ENCODE results near the gene MRTFA. TPM values are rescaled to one million over a fixed set of nuclear protein-coding genes. Genes with fewer than 3 reads are reported as not detected.
A peak's percentile ranks its signal among the peaks of the same experiment; 100 is the strongest.

Gene MRTFA
- total RNA-seq, 1 donor from 2014 or later: 99.3 TPM

DNA sequence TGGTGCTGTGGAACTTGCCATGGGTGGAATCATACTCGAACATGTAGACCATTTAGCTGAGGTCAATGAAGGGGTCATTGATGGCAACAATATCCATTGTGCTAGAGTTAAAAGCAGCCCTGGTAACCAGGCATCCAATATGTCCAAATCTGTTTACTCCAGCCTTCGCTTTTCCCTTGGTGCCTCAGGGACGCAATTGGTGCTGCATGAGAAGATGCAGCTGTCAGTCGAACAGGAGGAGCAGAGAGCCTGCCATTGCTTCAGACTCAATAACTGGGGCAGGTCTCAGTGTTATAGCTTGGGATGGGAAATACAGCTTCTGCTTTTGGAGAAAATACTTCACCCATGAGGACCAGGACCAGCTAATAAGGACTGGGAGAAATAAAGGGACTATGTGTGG lies 37.8 kb upstream of the MRTFA start:
- DNase-seq (ENCODE audit: low spot score in 2 of 2): no peak
- H3K9me3 ChIP-seq: no peaks in the 10 kb centered on the region
- intact Hi-C loops (cut with DNase I): no loop called here
- no peaks in the 10 kb centered on the region for H3K27me3 ChIP-seq
- TF ChIP-seq CTCF (IDR thresholded peaks at IDR 0.05): no peak
- H3K4me3 ChIP-seq: no peak overlapping the region
- no peaks in the 10 kb centered on the region for H3K36me3 ChIP-seq
- H3K4me1 ChIP-seq: peaks cover 0 to 6% of the 10 kb centered on the region in 2 donors
- H3K27ac ChIP-seq: no peak overlapping the region

DNA sequence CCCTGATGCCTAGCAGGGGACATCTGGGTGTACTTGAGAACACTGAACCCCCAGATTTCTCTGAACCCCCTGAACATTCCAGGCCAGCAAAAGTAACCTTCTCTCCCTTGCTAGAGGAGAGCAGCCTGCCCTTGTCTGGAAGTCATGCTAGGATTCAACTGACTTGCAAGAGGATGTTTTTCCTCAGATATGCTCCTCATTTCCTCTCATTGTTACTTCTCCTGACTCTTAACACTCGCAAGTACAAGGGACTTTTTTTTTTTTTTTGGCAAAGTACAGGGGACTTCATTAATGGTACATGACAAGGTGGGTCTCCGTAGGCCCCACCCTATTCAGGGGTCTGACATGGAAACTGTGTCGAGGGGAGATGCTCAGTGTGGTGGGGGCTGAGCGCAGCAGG lies 36.5 kb upstream of the MRTFA start:
- Histone ChIP-seq H3K36me3 (no peaks in the 10 kb centered on the region), H3K27me3 (no peaks in the 10 kb centered on the region), H3K9me3 (no peaks in the 10 kb centered on the region), H3K4me1 (no peaks in the 10 kb centered on the region), H3K27ac (no peak overlapping the region), H3K4me3 (no peak overlapping the region)
- no peak for TF ChIP-seq CTCF (IDR thresholded peaks at IDR 0.05)
- DNase-seq (ENCODE audit: low spot score in 2 of 2): no peak
- intact Hi-C loops (cut with DNase I): no loop called here

DNA sequence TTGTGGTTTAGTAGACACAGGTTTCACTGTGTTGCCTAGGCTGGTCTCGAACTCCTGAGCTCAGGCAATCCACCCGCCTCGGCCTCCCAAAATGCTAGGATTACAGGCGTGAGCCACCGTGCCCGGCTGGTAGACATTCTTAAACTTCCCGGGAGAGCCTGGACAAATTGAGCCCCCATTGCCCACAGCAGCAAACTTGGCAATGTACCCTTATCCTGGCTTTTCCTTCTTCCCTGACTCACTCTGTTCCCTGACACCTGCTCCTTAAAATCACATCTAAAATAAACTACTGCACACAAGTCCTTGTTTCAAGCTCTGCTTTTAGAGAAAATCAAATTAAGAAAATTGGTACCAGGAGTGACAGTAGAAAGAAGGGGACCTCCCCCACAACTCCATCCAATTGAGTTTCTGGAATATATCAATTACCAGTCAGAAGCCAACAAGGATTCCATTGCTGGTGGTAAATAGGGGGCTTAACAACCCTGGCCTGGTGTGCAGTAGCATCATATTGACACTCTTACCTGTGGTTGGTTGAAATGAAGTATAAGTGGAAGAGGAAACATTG lies 35.4 kb upstream of the MRTFA start:
- H3K36me3 ChIP-seq: no peaks in the 10 kb centered on the region
- no peak overlapping the region for H3K27ac ChIP-seq
- no peaks in the 10 kb centered on the region for H3K9me3 ChIP-seq
- H3K4me3 ChIP-seq: no peak overlapping the region
- TF ChIP-seq CTCF (IDR thresholded peaks at IDR 0.05): no peak
- intact Hi-C loops (cut with DNase I): no loop called here
- no peaks in the 10 kb centered on the region for H3K4me1 ChIP-seq
- H3K27me3 ChIP-seq: no peaks in the 10 kb centered on the region
- no peak for DNase-seq (ENCODE audit: low spot score in 2 of 2)

DNA sequence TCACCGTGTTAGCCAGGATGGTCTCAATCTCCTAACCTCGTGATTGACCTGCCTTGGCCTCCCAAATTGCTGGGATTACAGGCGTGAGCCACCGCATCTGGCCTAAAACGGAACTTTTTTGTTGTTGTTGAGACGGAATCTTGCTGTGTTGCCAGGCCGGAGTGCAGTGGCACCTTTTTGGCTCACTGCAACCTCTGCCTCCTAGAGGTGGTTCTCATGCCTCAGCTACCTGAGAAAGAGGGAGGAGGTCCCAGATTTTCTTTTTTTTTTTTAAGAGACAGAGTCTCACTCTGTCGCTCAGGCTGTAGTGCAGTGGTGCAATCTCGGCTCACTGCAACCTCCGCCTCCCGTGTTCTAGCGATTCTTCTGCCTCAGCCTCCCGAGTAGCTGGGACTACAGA lies 34.9 kb upstream of the MRTFA start:
- no peak for TF ChIP-seq CTCF (IDR thresholded peaks at IDR 0.05)
- intact Hi-C loops (cut with DNase I): no loop called here
- H3K36me3 ChIP-seq: no peaks in the 10 kb centered on the region
- H3K9me3 ChIP-seq: no peaks in the 10 kb centered on the region
- peaks cover 0 to 2% of the 10 kb centered on the region in 2 donors for H3K4me1 ChIP-seq
- no peak overlapping the region for H3K4me3 ChIP-seq
- DNase-seq (ENCODE audit: low spot score in 2 of 2): no peak
- no peaks in the 10 kb centered on the region for H3K27me3 ChIP-seq
- H3K27ac ChIP-seq: no peak overlapping the region

DNA sequence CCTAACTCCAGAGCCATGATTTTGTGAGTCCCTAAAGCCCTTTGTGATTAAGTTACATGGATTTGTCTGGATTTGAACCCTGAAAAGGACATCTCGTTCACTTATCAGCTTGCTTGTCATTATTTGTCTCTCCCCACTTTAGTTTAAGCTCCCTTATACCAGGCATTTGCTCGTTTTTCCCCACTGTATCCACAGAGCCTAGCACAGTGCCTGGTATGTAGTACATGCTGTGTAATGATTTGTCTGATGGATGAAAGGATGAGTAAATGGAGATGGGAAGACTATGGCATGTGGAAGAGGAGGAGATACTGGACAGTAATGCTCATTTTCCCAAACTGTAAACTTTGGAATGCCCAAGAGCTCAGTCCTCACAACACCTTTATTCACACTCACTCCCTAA lies 33.5 kb upstream of the MRTFA start:
- no peak for DNase-seq (ENCODE audit: low spot score in 2 of 2)
- H3K9me3 ChIP-seq: no peaks in the 10 kb centered on the region
- no peaks in the 10 kb centered on the region for H3K27me3 ChIP-seq
- no peak for TF ChIP-seq CTCF (IDR thresholded peaks at IDR 0.05)
- no peak overlapping the region for H3K4me3 ChIP-seq
- peak overlapping the region in 1 of 2 donors; percentile 18 for H3K27ac ChIP-seq
- H3K4me1 ChIP-seq: peaks cover 1 to 14% of the 10 kb centered on the region in 2 donors
- H3K36me3 ChIP-seq: no peaks in the 10 kb centered on the region
- intact Hi-C loops (cut with DNase I): no loop called here

Measured in ascending aorta (tissue), 2 donors.